GM10248 (cell line): ENCODE measurements around the gene C5.

ENCODE experiments used
- CTCF ChIA-PET: fragments of 300-600 bp; sonication (Branson Sonifier 250); formaldehyde crosslinking; extraction: SDS; loops from one replicate; lab custom pipeline; 2021; ENCODE audit warnings: antibody characterized with exemption; lab: Yijun Ruan, JAX
- POLR2A ChIA-PET: fragments of 350-650 bp; sonication (Branson Sonifier 250); formaldehyde crosslinking; extraction: SDS; loops from one replicate; lab custom pipeline; 2020; ENCODE audit warnings: antibody characterized with exemption; lab: Yijun Ruan, JAX
- DNase-seq: peaks from one replicate; pipeline ENCODE4 v3.0.0; 2012; ENCODE audit errors: extremely low spot score
- TF ChIP-seq, protein P1 (sequence below): IDR thresholded peaks from 2 replicates; pipeline ENCODE4 v1.5.1; 2012; ENCODE audit warnings: mild to moderate bottlenecking, low read depth; ENCODE audit errors: extremely low read depth, missing control alignments, control extremely low read depth

The C5 gene

GRCh38 chr9:120924698-120925534, 125.2 kb downstream of the C5 start:
- DNase-seq: no peak
- TF ChIP-seq, protein P1, sequence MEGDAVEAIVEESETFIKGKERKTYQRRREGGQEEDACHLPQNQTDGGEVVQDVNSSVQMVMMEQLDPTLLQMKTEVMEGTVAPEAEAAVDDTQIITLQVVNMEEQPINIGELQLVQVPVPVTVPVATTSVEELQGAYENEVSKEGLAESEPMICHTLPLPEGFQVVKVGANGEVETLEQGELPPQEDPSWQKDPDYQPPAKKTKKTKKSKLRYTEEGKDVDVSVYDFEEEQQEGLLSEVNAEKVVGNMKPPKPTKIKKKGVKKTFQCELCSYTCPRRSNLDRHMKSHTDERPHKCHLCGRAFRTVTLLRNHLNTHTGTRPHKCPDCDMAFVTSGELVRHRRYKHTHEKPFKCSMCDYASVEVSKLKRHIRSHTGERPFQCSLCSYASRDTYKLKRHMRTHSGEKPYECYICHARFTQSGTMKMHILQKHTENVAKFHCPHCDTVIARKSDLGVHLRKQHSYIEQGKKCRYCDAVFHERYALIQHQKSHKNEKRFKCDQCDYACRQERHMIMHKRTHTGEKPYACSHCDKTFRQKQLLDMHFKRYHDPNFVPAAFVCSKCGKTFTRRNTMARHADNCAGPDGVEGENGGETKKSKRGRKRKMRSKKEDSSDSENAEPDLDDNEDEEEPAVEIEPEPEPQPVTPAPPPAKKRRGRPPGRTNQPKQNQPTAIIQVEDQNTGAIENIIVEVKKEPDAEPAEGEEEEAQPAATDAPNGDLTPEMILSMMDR: no peak
- ChIA-PET CTCF (interaction anchor here (0.7 to 2.7 kb wide), 6 partner anchors 9 to 169 kb away, joined by 3 to 13 read pairs (median 5); no protein-coding TSS in a partner anchor), POLR2A (interaction anchor here (1.0 to 3.4 kb wide), 4 partner anchors 14 to 35 kb away, joined by 3 to 22 read pairs (median 4); no protein-coding TSS in a partner anchor)

DNA sequence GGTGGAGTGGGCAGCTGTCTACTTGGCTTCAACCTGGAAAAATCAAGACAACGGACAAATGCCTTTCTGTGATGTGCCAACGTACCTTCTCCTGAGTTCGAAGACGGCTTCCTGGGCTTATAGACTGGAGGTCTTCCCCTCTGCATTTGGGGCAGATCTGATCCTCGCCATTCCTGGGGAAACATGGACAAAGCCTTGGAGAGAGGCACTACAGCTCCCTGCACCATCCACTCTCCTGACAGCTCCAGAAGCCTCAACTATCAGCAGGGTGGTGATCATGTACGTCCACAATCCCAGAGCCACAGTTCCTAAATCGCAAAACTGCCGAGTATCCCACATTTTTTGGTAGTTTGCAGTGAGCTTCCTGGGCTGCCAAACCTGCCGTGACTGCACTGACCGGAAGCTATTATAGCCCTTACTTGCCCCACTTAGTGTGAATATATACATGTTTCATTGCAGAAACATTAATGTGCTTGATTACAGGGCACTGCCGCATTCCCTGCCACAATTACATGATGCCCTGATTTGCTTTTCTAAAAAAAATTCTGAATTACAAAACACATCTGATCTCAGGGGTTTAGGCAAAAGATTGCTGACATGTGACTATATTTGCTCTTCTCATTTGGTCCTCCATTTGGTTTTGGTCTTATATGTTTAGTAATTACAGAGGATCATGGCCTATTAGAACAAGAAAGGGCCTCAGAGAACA, 126.3 kb downstream of the C5 start:
- ChIA-PET POLR2A (interaction anchor here (1.0 to 3.4 kb wide), 3 partner anchors 11 to 27 kb away, joined by 3 to 22 read pairs (median 4); no protein-coding TSS in a partner anchor), CTCF (interaction anchor here (1.1 to 2.7 kb wide), 6 partner anchors 8 to 168 kb away, joined by 3 to 13 read pairs (median 6); no protein-coding TSS in a partner anchor)
- TF ChIP-seq, protein P1: no peak
- DNase-seq: no peak

- TF ChIP-seq, protein P1: no peak
- CTCF ChIA-PET: interaction anchor here (0.7 to 2.7 kb wide), 11 partner anchors 9 to 167 kb away, joined by 3 to 13 read pairs (median 5); no protein-coding TSS in a partner anchor
Measured at GRCh38 chr9:120922404-120923195, 127.5 kb downstream of the C5 start.

DNA sequence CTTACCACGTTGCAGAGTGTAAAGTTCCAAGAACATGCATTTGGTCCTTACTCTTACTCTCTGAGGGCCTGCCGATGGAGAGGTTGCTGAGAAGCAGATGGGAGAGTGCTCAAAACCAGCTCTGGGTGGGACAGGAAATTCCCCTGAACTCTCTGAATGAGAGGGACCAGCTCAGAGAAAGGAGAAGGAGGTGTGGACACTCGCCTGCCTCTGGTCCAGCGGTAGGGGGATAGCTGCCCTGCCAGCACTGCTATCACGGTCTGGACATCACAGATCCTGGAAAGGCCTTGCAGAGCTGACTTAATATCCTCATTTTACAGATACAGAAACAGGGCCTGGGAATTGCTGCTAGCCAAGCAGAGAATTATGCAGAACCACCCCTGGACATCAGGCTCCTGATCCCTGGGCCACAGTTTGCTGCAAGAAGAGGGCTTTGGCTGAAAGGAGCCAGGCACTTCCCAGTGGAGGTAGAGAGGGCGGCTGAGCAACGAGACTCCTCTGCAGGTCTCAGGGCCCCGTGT, 128.4 kb downstream of the C5 start:
- TF ChIP-seq, protein P1: no peak
- DNase-seq: no peak
- ChIA-PET CTCF (interaction anchor here (0.9 to 3.2 kb wide), 9 partner anchors 8 to 166 kb away, joined by 3 to 11 read pairs (median 5); no protein-coding TSS in a partner anchor), POLR2A (interaction anchor here (0.8 to 0.9 kb wide), 2 partner anchors 10 to 26 kb away, joined by 3 to 6 read pairs; no protein-coding TSS in a partner anchor)

More at GRCh38 chr9:120922404-120923195, 127.5 kb downstream of the C5 start:
- POLR2A ChIA-PET: interaction anchor here (1.0 to 1.1 kb wide), 2 partner anchors 10 to 18 kb away, joined by 3 to 4 read pairs; no protein-coding TSS in a partner anchor
- no peak for DNase-seq

- CTCF ChIA-PET: interaction anchor here (1.2 to 3.2 kb wide), 5 partner anchors 10 to 165 kb away, joined by 4 to 10 read pairs (median 8); no protein-coding TSS in a partner anchor
- TF ChIP-seq, protein P1: no peak
- no peak for DNase-seq
- POLR2A ChIA-PET: interaction anchor here (0.9 to 1.1 kb wide), 3 partner anchors 9 to 23 kb away, joined by 3 to 4 read pairs (median 3); no protein-coding TSS in a partner anchor
Measured at GRCh38 chr9:120920806-120921178, 129.3 kb downstream of the C5 start.
